HCEC 1CT (cell line): Measurements from ENCODE around the gene RBM10.

Source experiments
- DNase-seq: peaks from one replicate; pipeline ENCODE4 v3.0.0-alpha.2; 2017

RBM10 gene

DNA sequence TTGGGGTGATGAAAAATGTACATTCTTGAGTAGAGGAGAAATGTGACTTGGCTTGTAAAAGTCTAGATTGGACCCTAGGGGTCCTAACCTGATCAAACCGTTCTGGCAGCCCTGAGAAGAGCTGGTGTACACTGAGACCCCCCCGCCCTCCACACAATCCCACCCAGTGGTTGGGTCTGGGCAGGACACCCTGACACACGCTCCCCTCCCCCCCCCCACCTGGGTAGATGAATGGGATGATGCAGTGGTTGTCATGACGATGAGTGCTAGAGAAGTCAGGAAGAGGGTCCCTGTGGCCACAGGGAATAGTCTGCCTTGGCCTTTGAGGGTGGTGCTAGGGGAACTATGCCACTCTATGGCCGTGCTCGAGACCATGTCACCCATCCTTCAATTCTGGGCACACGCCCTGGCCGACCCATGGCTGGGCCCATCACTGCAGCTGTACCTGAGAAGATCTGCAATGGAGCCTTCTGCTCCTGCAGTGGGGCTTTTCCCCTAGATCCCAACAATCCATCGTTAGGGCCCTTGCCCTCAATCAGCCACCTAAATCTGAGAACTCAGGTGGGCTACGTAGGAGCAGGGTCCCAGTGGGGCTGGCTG is 77.8 kb downstream of the RBM10 start:
- no peak for DNase-seq

DNA sequence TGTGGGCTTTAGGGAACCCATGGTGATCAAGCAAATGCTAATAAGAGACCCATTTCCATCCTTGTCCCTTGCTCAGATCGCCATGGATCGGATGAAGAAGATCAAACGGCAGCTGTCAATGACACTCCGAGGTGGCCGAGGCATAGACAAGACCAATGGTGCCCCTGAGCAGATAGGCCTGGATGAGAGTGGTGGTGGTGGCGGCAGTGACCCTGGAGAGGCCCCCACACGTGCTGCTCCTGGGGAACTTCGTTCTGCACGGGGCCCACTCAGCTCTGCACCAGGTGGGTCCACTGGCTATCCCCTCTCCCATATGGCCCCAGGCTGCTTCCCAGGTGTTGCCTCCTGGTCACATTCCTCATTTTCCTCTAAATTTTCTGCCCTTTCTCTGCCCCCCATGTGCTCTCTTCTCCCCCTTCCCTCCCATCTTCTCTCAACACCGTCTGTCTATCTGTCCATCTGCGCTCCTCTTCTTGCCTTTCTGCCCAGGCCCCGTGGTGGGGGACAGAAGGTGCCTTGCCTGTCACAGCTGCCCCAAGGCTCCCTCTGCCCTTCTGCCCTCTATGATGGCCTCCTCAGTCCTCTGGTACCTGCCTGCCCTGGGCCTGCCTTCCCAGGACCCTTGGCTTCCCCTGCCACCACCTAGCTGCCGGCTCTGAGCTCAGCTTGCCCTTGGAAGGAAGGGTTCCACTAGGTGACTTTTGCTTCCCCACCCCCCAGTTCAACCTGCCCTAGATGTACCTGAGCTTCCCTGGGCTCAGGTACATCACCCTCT is 78.6 kb downstream of the RBM10 start:
- no peak for DNase-seq

DNA sequence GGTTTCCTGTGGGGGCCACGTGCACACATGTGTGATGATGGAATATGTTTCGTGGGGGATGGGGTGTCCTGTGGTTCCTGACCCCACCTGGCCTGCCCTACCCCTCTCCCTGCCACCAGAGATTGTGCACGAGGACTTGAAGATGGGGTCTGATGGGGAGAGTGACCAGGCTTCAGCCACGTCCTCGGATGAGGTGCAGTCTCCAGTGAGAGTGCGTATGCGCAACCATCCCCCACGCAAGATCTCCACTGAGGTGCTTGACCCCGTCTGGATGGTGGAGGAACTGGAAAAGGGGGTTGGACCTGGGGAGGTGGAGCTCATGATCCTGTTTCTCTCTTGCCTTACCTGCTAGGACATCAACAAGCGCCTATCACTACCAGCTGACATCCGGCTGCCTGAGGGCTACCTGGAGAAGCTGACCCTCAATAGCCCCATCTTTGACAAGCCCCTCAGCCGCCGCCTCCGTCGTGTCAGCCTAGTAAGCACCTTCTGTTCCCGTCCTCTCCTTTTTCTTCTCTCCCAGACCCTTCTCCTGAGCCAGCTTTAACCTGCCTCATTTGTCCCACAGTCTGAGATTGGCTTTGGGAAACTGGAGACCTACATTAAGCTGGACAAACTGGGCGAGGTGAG is 79.4 kb downstream of the RBM10 start:
- no peak for DNase-seq

DNA sequence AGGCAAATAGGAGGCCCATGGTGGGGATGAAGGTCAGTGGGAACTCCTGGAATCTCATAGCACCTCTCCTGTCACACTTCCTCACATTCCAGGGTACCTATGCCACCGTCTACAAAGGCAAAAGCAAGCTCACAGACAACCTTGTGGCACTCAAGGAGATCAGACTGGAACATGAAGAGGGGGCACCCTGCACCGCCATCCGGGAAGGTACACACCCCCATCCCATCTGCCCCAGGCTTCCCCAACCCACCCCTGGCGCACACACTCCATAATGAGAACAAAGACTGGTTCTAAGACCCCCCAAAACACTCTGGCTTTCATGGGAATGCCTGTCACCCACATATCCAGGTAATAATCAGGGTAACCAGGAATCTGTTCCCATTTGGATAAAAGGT is 79.9 kb downstream of the RBM10 start:
- DNase-seq, result no peak

DNA sequence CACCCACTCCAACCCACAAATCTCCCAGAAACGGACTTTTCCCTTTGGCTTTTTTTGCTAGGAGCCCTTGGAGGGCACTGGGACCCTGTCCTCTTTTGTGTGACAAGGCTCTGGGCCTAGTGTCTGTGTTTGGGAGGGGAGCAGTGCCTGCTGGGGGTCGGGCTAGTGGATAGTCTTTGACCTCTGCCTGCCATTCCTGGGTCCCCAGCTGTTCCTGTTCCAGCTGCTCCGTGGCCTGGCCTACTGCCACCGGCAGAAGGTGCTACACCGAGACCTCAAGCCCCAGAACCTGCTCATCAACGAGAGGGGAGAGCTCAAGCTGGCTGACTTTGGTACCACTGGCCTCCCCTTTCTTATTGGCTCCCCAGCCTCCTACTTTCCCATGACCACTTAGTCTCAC is 81.0 kb downstream of the RBM10 start:
- DNase-seq, result no peak

DNA sequence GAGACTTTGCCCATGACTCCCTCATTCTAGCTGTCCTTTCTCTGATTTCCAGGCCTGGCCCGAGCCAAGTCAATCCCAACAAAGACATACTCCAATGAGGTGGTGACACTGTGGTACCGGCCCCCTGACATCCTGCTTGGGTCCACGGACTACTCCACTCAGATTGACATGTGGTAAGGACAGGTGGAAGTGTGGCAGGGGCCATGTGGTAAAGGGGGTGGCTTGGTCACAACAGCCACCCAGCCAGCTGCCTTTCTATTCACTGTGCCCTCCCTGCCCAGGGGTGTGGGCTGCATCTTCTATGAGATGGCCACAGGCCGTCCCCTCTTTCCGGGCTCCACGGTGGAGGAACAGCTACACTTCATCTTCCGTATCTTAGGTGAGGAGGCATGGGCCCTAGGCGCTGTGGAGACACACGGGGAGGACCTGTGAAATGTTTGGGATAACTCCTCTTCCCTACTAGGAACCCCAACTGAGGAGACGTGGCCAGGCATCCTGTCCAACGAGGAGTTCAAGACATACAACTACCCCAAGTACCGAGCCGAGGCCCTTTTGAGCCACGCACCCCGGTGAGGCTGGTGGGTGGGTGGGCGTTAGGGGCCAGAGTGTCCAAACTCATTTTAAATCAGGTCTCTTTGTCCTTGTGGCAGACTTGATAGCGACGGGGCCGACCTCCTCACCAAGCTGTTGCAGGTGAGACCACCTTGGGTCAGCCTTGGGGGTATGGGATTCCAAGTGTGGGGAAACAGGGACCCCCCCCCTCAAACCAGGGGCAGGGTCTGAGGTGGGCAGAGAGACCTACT is 81.7 kb downstream of the RBM10 start:
- no peak for DNase-seq

DNA sequence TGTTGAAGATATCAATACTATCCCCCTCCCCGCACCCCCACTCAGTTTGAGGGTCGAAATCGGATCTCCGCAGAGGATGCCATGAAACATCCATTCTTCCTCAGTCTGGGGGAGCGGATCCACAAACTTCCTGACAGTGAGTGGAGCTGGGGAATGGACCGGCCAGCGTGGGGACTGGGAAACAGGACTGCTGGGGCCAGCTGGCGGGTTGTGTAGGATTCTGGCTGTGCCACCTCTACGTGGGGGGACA is 82.2 kb downstream of the RBM10 start:
- no peak for DNase-seq

DNA sequence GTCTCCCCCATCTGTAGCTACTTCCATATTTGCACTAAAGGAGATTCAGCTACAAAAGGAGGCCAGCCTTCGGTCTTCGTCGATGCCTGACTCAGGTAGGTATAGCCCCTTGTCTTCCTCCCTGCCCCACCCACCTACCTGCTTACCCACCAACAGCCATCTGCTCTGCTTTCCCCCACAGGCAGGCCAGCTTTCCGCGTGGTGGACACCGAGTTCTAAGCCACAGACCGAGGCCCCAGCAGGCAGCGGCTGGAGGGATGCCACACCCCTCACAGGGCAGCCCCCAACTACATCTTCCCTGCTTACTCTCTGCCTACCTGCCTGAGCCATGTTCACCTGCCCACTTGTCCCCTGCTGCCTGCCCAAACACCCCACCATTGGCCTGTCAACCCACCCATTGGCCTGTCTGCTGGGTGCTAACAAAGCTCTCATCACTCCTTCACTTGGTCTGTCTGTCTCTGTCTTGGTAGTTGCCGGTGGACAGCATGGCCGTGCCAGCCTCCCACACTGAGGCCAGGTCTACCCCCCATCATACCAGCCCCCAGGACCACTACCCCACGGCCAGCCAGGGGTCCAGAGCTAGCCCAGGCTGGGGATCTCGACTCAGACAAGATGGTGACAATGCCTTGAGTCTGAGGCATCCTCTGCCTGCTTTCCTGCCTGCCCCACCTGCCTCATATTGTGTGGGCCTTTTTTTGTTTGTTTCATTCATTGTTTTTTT is 83.7 kb downstream of the RBM10 start:
- no peak for DNase-seq

DNA sequence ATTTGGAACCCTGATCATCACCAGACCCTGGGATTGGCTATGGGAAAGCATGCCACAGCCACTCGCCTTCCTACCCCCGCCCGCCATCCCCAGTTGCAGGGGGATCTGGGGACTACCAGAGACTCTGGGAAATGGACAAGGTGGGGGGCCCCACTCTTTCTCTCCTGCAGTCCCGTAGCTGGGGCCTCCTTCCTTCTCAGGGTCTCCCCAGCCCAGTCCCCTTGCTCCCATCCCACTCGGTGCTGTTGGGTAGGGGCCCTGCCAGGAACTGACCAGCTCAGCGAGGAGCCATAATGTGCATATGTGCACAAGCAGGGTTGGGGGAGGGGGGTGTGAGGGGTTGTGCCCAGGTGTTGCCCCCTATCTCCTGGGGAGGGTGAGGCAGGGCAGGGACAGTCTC is 84.4 kb downstream of the RBM10 start:
- no peak for DNase-seq

DNA sequence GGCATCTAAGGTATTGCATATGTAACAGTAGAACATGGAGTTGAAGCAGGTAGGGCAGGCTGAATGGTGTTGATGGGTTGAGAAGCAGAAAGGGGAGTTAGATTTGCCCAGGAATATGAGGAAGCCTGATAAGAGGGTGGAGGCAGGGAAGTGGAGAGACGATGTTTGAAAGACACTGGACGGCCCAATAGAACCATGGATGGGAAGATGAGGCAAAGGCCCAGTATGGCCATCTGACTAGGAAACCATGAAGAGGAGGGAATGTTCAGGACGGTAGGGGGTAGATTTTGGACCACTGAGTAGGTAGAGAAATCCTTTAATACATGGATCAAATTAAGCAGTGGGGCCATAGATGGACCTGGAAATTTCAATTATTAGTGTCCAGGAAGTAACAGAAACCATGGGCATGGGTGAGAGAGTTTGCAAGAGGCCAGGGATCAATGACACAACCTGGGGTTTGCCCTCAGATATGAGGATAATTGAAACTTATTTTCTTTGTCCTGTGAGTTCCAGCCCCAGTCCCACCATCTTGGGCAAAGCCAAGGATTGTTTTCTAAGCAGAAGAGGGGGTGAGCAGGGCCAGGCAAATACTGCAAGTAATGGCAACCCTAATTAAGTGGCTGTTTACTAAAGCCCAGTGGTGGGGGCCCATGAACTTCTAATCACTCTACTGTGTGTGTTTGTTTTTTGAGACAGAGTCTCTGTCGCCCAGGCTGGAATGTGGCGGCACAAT is 85.3 kb downstream of the RBM10 start:
- no peak for DNase-seq

DNA sequence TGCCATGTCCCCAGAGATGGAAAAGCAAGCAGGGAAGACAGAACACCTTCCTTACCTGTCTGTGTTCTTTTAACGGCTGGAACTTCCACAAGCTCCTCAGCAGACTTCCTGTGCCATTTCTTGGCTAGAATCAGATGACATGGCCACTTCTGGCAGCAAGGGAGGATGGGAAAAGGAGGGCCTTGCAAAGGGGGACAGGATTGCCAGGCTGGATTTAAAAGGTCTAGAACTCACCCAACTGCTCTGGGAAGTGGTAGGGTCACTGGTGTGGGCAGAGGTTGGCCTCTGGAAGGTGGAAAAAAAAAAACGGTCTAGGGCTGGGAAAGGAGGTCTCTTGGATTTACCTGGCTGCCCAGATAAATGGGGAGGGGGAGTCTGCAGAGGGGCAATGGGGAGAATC is 86.1 kb downstream of the RBM10 start:
- no peak for DNase-seq

DNA sequence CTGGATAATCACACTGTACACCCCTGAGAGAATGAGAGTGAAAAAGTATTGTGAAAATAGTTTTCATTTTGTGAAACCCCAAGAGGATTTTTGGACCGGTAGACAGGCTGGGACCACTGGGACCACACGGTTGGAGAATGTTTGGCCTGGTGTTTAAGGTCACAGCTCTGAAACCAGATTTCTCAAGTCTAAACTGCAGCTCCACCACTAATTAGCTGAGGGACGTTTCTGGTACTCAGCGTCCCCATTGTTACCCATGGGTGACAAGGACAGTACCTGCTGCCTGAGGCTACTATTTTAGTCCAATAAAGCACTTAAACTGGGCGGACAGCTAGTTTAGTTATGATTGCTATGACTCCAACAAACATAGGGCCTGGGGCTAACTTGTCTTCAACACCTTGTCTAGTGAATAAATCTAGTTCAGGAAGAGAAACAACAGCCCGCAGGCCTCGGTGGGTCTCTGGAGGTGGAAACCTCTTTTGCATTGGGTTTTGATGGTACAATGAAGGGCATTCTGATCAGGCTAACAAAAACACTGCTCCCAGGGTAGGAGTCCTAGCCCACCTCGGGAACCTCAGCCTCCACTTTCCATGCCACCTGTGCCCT is 87.3 kb downstream of the RBM10 start:
- DNase-seq, result no peak

DNA sequence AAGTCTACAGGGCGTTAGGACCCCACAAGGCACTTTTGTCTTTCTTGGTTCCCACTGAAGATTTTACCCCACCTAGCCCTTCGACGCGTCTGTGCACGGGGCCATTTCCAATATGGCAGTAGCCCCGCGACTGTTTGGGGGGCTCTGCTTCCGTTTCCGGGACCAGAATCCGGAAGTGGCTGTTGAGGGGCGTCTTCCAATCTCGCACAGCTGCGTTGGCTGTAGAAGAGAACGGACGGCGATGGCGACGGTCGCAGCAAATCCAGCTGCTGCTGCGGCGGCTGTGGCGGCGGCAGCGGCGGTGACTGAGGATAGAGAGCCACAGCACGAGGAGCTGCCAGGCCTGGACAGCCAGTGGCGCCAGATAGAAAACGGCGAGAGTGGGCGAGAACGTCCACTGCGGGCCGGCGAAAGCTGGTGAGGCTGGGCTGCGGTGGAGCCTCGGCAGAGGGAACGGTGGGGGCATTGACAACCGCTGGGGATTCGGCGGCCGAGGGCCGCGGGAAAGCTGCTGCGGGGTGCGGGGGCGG is 87.8 kb downstream of the RBM10 start, which contains the start of gene USP11:
TSS of gene USP11 (plus strand) at position 207 of the 530 bp plus-strand sequence. CDS start at position 242, 35 bp downstream.
- peak; percentile 45 for DNase-seq

DNA sequence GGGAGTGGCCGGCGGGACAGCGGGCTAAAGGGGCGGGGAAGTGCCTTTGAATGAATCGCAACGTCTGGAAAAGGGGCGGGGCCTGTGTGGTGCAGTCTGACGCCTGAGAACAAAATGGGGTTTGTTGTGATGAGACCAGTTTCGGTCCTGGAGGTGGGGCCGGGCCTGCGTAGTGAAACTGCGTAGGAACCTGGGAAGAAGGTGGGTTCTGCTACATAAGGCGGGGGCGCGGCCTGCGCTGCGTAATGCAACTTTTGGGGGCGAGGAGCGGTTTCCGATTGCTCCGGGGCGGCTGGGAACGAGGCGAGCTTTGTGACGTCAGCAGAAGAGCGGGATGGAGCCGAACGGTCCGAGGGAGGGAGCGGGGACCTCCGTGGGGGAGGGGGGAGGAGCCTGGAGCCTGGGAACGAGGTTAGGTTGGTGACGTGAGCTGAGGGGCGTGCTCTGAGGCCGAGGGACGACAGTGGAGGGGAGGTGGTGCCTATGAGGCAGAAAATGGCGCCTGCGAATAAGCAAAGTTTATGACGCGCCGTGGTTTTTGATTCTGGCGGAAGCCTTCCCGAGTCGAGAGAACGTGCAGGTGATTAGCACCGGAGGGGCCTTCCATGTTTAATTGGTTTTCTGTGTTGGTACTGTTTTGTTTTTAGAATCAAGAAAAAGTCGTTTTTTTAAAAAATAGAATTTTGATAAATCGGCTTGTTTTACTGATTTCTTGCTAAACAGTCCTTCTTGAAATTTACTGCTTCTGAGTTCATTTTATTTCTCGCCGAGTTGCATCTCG is 88.5 kb downstream of the RBM10 start:
- peak; percentile 94 for DNase-seq

DNA sequence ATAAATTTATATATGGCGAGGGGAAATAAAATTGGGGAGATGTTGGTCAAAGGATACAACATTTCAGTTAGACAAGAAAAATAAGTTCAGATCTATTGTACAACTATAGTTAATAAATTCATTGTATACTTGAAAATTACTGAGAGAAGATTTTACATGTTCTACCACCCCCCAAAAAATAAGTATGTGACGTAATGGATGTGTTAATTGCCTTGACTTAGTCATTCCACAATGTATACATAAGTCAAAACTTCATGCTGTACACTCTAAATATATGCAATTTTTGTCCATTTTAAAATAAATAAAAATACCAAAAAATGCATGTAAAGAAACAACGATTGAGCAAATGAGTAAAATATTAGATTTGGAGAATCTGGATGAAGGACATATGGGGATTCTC is 89.6 kb downstream of the RBM10 start:
- DNase-seq, result peak; percentile 10

DNA sequence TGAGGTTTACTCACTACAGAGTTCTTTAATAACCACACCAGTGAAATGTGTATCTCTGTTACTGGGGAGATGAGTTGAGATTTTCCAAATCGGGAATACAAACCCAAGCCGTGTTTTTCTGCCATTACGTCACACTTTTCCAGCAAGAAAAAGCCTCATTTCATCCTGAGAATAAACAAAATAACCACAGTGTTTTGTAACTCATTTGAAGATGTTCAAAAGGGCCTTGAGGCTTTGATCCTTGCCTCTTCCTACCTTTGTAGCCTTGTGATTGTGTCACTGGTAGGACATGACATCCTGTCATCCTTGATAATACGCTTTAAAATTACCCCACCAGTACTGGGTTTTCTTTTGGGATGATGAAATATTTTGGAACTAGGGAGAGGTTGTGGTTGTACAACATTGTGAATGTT is 90.7 kb downstream of the RBM10 start:
- peak; percentile 18 for DNase-seq
